Activated CD4-positive, CD25-positive, alpha-beta regulatory T cell (primary cell): ENCODE data around the gene FCHSD2.
A peak's percentile ranks its signal among the peaks of the same experiment; 100 is the strongest.
"Not testable (repeated sequence)": the region's sequence is repeated elsewhere in the genome, so short reads cannot be mapped to it uniquely, and the experiment has no call there.

Experiments used
- DNase-seq, 4 experiments: peaks; one replicate each; lab custom pipeline; 2025; lab: John Stamatoyannopoulos, UW

Gene FCHSD2

GRCh38 chr11:72820439-72821139 is 321.5 kb downstream of the FCHSD2 start:
- no peak for DNase-seq

DNA sequence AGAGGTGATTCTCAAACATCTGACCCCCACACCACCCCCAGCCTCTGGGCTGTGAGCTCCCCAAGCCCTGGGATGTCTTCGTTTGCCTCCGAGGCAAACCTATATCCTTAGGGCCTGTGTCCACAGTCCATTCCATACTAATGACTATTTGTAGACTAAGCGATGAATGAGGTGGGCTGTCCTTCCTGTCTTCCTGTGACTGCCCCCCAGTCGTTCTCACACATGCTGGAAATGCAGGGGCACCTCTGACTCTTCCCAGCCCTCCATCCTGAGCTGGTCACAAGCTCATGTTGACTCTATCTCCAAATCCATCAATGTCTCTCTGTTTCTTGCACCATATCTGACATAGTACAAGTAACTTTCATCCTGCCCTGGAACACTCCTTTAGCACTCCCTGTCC is 323.1 kb downstream of the FCHSD2 start:
- no peak for DNase-seq

DNA sequence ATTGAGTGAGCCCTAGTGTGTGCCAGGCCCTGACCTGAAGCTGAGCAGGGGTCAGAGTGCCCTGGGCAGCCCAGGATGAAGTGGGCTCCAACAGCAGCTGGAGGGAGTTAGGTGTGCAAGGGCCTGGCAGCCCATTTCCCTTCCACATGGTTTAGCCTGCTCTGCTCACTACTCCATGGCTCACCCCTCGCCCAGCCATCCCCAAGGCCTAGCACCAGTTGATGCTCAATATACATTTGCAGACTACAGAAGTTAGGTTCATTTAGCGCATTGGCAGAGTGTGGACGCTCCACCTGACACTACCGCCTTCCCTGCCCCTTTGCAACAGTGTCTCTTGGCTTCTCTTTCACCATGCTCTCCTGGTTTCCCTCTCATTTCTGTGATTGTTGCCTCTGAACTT is 324.2 kb downstream of the FCHSD2 start:
- DNase-seq = no peak

GRCh38 chr11:72816404-72816990 is 325.6 kb downstream of the FCHSD2 start:
- no peak for DNase-seq

DNA sequence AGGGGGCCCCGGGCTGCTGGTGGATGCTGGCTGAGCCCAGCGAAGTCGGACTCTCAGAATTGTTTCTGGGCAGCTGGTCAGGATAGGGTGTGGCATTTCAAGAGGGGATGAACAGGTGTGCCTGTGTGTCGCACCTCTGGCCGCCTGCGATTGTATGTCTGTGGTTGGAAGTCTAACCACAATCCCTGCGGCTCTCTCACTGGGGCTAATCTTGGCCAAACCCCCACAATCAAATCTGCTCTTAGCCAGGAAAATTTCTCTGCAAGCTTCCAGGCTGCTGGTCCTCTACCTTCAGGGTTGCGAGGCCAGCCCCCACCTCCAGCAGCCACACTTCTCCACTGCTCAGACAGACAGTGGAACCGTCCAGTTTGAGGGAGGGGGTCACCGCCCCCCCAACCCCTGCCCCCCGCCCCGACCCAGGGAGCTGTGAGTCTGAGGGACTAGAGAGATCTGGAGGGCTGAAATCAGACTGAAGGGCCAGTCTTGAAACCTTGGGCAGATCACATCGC is 327.0 kb downstream of the FCHSD2 start:
- no peak for DNase-seq

- DNase-seq = peak; percentile 80 to 89 (median 88)
Observed at GRCh38 chr11:72814286-72815109, 327.6 kb downstream of the FCHSD2 start, which contains the start of gene ATG16L2. Gene ATG16L2, plus strand, starts transcription at chr11:72814411. Its CDS starts 35 bp downstream, at chr11:72814446.

GRCh38 chr11:72813740-72814285 is 328.3 kb downstream of the FCHSD2 start:
- DNase-seq = peak; percentile 77 to 89 (median 86)

DNA sequence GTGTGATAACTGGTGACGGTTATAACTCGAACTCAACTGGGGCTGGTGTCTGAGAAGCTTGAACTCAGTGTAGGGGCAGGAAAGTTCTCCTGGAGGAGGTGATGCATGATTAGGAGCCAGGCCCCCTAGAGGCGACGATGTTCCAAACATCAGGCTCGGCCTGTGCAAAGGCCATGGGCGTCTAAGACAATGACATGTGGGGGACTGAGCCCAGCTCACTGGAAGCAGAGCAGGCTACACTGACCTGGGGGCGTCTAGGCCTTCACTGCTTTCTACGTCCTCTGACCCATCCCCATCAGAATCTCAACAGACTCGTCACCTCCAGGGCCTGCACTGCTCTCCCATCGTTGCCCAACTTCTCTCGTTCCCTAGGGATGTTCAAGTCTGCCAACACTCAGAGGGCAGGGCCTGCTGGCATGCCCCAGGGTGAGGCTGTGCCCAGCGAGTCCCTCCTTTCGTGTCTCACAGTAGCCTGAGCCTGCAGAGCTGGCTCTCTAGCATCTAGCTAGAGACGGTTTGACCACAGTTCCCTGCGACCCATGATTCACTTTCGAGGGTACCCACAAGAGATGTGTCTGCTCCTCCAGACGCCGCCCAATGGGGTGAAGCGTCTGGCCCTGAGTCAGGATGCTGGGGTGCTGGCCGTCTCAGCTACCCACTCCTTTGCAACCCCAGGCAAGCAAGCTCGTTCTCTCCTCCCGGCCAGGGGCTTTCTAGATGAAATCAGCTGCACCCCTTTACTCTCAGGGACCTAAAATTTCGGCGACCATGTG is 329.0 kb downstream of the FCHSD2 start:
- peak in 3 of 4 experiments; percentile 21 to 52 (median 39) for DNase-seq

GRCh38 chr11:72812604-72812966 is 329.5 kb downstream of the FCHSD2 start:
- DNase-seq = no peak

DNA sequence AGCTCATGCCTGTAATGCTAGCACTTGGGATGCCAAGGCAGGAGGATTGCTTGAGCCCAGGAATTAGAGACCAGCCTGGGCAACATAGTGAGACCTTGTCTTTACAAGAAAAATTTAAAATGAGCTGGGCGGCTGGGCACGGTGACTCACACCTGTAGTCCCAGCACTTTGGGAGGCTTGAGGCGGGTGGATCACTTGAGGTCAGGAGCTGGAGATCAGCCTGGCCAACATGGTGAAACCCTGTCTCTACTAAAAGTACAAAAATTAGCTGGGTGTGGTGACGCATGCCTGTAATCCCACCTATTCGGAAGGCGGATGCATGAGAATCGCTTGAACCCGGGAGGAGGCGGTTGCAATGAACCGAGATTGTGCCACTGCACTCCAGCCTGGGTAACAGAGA is 330.4 kb downstream of the FCHSD2 start:
- DNase-seq = not testable (repeated sequence)

GRCh38 chr11:72808331-72808798 is 333.8 kb downstream of the FCHSD2 start:
- no peak for DNase-seq

DNA sequence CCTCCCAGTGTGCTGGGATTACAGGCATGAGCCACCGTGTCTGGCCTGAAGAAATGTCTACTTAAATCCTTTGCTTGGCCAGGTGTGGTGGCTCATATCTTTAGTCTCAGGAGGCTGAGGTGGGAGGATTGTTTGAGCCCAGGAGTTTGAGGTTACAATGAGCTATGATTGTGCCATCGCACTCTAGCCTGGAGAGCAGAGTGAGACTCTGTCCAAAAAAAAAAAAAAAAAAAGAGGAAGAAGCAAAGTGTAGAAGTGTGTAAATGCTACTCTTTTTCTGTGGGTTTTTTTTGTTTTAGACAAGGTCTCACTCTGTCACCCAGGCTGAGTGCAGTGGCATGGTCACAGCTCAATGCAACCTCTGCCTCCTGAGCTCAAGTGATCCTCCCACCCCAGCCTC is 334.3 kb downstream of the FCHSD2 start:
- DNase-seq = no peak

DNA sequence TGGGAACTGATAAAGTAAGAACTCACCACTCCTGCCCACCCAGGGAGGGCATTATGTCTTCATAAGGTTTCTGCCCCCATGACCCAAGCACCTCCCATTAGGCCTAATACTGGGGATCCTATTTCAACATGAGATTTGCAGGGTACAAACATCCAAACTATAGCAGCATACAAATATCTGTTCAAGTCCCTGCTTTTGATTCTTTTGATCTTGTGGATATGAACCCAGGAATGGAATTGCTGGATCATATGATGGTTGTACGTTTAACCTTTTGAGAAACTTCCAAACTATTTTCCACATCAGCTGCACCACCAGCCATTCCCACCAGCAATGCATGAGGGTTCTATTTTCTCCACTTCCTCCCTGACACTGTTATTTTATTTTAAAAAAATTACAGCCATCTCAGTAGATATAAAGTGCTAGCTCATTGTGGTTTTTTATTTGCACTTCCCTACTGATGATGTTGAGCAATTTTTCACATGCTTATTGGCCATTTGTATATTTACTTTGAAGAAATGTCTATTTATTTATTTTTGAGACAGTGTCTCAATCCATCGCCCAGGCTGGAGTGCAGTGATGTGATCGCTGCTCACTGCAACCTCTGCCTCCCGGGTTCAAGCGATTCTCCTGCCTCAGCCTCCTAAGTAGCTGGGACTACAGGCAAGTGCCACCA is 335.0 kb downstream of the FCHSD2 start:
- no peak for DNase-seq

GRCh38 chr11:72806378-72806777 is 335.7 kb downstream of the FCHSD2 start:
- DNase-seq = not testable (repeated sequence)

GRCh38 chr11:72805216-72805615 is 336.9 kb downstream of the FCHSD2 start:
- no peak for DNase-seq

- DNase-seq = no peak
Observed at GRCh38 chr11:72802822-72803221, 339.3 kb downstream of the FCHSD2 start.

DNA sequence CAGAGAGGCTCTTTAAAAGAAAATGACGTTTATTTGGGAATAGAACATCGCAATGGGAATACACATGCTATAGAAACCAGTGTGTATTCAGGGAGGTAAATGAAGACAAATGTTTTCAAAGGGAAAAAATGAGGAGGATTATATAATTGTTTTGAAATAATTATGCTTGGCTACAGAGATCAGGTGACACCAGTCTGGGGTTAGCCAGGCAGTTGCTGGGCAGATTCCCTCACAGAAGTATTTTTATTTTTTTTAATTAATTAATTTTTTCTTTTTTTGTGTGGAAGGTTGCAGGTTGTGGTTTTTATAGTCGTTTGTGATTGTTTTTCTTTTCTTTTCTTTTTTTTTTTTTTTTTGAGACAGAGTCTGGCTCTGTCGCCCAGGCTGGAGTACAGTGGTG is 342.7 kb downstream of the FCHSD2 start:
- DNase-seq = no peak

- DNase-seq = no peak
Observed at GRCh38 chr11:72798361-72798760, 343.8 kb downstream of the FCHSD2 start.

DNA sequence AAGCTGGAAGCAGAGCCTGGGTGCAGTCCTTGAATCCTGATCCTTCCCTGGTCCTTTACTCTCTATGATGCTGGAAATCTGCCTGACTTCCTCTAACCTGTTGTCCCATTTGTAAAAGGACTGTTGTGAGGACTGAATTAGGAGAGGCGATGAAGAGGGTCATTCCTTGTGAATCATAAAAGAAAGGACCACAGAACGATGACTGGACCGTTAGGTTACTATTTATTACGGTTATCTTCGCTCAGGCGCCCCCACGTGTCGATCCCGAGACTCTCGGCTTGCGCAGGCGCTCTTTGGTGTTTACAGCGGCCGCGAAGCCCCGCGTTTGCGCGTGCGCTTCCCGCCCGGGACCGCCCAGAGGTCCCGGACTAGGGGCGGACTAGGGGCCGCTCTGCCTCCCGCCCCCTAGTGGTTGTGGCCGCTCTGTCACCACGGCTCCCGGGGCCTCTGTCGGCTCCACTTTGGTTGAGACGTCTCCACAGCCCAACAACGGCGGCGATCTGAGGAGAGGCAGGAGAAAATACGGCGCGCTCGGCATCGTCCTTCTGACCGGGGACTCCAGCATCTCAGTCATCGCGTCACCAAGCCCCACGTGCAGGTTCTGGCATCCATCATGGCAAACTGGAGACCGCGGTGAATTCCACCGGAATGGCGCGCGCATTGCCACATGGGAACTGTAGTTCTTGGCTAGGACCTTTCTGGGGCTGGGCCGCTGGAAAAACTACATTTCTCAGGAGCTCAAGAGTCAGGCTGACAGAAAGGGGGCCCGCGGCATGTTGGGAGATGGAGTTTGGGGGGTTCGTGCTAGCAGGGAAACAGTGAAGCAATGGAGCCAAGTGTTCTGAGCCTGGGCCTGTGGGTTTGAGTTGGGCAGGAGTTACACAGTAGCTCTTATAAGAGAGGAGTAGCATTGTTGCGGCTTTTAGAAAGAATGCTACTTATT is 348.4 kb downstream of the FCHSD2 start, which contains the start of gene STARD10:
Gene STARD10, minus strand, starts transcription at position 623 of the 943 bp plus-strand sequence. CDS start 12,866 bp downstream, outside the sequence.
- peak; percentile 91 to 92 (median 91) for DNase-seq

GRCh38 chr11:72793076-72793424 is 349.1 kb downstream of the FCHSD2 start:
- DNase-seq = no peak
